ENCODE measurements around the gene UQCRC1.

The UQCRC1 gene

GRCh38 chr3:48576647-48577046 is 32.8 kb downstream of the UQCRC1 start:
- no peak overlapping the region for H3K4me3 ChIP-seq (replicated peaks; ENCODE audit: insufficient read depth, low read length)
- no peaks in the 10 kb centered on the region for H3K27me3 ChIP-seq (ENCODE audit: insufficient read depth, poor library complexity, severe bottlenecking)
- no peak overlapping the region for H3K27ac ChIP-seq (replicated peaks)
- TF ChIP-seq GABPA (IDR thresholded peaks at IDR 0.05; ENCODE audit: low read depth) (no peak), REST (IDR thresholded peaks at IDR 0.05; ENCODE audit: insufficient replicate concordance, low read depth) (no peak), POLR2AphosphoS5 (IDR thresholded peaks at IDR 0.05; ENCODE audit: low read depth) (no peak), SPI1 (IDR thresholded peaks at IDR 0.05; ENCODE audit: borderline replicate concordance, low read depth) (no peak), CTCF (IDR thresholded peaks at IDR 0.05; ENCODE audit: insufficient read depth, low read length) (no peak)
- DNase-seq (ENCODE audit: low read depth in 1 of 2, low spot score in 1 of 2), result no peak

- DNase-seq (ENCODE audit: low read depth in 1 of 2, low spot score in 1 of 2), result no peak
- TF ChIP-seq REST (IDR thresholded peaks at IDR 0.05; ENCODE audit: insufficient replicate concordance, low read depth) (no peak), GABPA (IDR thresholded peaks at IDR 0.05; ENCODE audit: low read depth) (no peak), POLR2AphosphoS5 (IDR thresholded peaks at IDR 0.05; ENCODE audit: low read depth) (no peak), SPI1 (IDR thresholded peaks at IDR 0.05; ENCODE audit: borderline replicate concordance, low read depth) (no peak), CTCF (IDR thresholded peaks at IDR 0.05; ENCODE audit: insufficient read depth, low read length) (no peak)
- no peak overlapping the region for H3K4me3 ChIP-seq (replicated peaks; ENCODE audit: insufficient read depth, low read length)
- no peak overlapping the region for H3K27ac ChIP-seq (replicated peaks)
- no peaks in the 10 kb centered on the region for H3K27me3 ChIP-seq (ENCODE audit: insufficient read depth, poor library complexity, severe bottlenecking)
Observed at GRCh38 chr3:48575366-48575765, 34.1 kb downstream of the UQCRC1 start.

DNA sequence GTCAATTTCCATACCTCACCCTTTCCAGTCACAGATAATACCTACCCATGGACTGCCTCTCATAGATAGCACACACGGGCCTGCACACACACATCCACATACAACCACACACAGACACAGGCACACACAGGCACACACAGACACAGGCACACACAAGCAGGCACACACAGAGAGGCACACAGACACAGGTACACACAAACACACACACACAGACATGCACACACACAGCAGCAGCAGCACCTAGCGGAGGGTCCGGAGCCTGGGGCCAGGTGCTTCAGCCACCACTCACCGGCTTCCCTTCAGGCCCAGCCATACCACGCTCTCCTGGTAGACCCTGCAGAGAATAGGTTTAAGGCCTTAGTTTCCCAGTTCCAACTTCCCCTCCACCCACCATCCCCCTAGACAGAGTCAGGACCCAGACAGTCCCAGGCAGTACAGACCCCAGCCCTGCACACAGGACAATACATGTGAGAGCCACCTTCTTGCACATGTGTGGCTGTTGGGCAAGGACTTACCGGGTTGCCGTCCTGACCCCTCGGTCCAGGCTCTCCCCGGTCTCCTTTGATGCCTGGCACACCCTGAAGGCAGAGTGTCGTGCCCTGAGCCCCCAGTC is 35.4 kb downstream of the UQCRC1 start:
- no peak for DNase-seq (ENCODE audit: low read depth in 1 of 2, low spot score in 1 of 2)
- Histone ChIP-seq H3K27me3 (ENCODE audit: insufficient read depth, poor library complexity, severe bottlenecking) (no peaks in the 10 kb centered on the region), H3K27ac (replicated peaks) (no peak overlapping the region), H3K4me3 (replicated peaks; ENCODE audit: insufficient read depth, low read length) (no peak overlapping the region)
- TF ChIP-seq CTCF (IDR thresholded peaks at IDR 0.05; ENCODE audit: insufficient read depth, low read length) (no peak), SPI1 (IDR thresholded peaks at IDR 0.05; ENCODE audit: borderline replicate concordance, low read depth) (no peak), POLR2AphosphoS5 (IDR thresholded peaks at IDR 0.05; ENCODE audit: low read depth) (no peak), REST (IDR thresholded peaks at IDR 0.05; ENCODE audit: insufficient replicate concordance, low read depth) (no peak), GABPA (IDR thresholded peaks at IDR 0.05; ENCODE audit: low read depth) (no peak)
